Measurements from ENCODE around the gene HACD4.
A peak's percentile ranks its signal among the peaks of the same experiment; 100 is the strongest.

Gene HACD4

GRCh38 chr9:20989923-20990341 lies 41.5 kb downstream of the HACD4 start:
- TF ChIP-seq NFIC (IDR thresholded peaks at IDR 0.05) (0 out of 2 replicates have a peak, but pooled peaks have one; percentile 4), TAF1 (IDR thresholded peaks at IDR 0.05; ENCODE audit: low read depth) (no peak)

- TF ChIP-seq FOXM1 (IDR thresholded peaks at IDR 0.05; ENCODE audit: borderline replicate concordance, low read depth) = no peak
- TF ChIP-seq ZBTB7A (IDR thresholded peaks at IDR 0.05; ENCODE audit: low read depth) = no peak
- no peak for TF ChIP-seq NFIC (IDR thresholded peaks at IDR 0.05)
- no peak for TF ChIP-seq CEBPB (IDR thresholded peaks at IDR 0.05)
- no peak for TF ChIP-seq TCF12 (IDR thresholded peaks at IDR 0.05; ENCODE audit: low read depth)
- TF ChIP-seq MAX (IDR thresholded peaks at IDR 0.05) = no peak
- no peak for TF ChIP-seq YY1 (IDR thresholded peaks at IDR 0.05; ENCODE audit: low read depth)
These were observed 42.6 kb downstream of the HACD4 start for GRCh38 chr9:20988671-20989315.

DNA sequence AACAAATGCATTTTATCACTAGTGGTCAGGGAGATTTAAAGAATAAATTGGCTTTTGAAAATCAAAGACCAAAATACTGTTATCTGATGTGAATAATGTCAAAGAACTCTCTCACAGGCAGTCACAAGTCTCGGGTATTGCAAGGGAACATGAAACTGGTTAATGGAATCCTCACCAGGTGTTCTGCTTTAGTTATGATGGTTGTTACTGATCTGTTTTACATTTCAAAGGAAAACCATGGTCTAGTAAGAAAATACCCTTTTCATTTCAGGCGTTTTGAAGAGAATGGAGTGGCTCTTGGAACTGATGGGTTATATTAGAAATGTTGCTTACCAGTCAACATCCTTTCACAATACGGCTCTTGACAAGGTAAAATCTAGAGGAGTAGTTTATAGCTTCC lies 43.4 kb downstream of the HACD4 start:
- TF ChIP-seq TEAD4 (IDR thresholded peaks at IDR 0.05) = no peak
- TF ChIP-seq, protein P1, sequence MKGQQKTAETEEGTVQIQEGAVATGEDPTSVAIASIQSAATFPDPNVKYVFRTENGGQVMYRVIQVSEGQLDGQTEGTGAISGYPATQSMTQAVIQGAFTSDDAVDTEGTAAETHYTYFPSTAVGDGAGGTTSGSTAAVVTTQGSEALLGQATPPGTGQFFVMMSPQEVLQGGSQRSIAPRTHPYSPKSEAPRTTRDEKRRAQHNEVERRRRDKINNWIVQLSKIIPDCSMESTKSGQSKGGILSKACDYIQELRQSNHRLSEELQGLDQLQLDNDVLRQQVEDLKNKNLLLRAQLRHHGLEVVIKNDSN (IDR thresholded peaks at IDR 0.05) = no peak
- TF ChIP-seq CREB1 (IDR thresholded peaks at IDR 0.05; ENCODE audit: low read depth) = no peak
- TF ChIP-seq RAD21 (IDR thresholded peaks at IDR 0.05; ENCODE audit: low read depth) = no peak

GRCh38 chr9:20987521-20987920 lies 43.9 kb downstream of the HACD4 start:
- TF ChIP-seq ZBTB7A (IDR thresholded peaks at IDR 0.05; ENCODE audit: low read depth) (no peak), TAF1 (IDR thresholded peaks at IDR 0.05; ENCODE audit: low read depth) (no peak), TCF12 (IDR thresholded peaks at IDR 0.05; ENCODE audit: low read depth) (no peak), EP300 (IDR thresholded peaks at IDR 0.05; ENCODE audit: borderline replicate concordance) (no peak), CEBPB (IDR thresholded peaks at IDR 0.05) (no peak), NFIC (IDR thresholded peaks at IDR 0.05) (no peak), TEAD4 (IDR thresholded peaks at IDR 0.05) (no peak), EGR1 (IDR thresholded peaks at IDR 0.05) (no peak), MAX (IDR thresholded peaks at IDR 0.05) (no peak), CREB1 (IDR thresholded peaks at IDR 0.05; ENCODE audit: low read depth) (no peak), YY1 (IDR thresholded peaks at IDR 0.05; ENCODE audit: low read depth) (no peak), RAD21 (IDR thresholded peaks at IDR 0.05; ENCODE audit: low read depth) (no peak), FOXM1 (IDR thresholded peaks at IDR 0.05; ENCODE audit: borderline replicate concordance, low read depth) (no peak)
- TF ChIP-seq, protein P2, sequence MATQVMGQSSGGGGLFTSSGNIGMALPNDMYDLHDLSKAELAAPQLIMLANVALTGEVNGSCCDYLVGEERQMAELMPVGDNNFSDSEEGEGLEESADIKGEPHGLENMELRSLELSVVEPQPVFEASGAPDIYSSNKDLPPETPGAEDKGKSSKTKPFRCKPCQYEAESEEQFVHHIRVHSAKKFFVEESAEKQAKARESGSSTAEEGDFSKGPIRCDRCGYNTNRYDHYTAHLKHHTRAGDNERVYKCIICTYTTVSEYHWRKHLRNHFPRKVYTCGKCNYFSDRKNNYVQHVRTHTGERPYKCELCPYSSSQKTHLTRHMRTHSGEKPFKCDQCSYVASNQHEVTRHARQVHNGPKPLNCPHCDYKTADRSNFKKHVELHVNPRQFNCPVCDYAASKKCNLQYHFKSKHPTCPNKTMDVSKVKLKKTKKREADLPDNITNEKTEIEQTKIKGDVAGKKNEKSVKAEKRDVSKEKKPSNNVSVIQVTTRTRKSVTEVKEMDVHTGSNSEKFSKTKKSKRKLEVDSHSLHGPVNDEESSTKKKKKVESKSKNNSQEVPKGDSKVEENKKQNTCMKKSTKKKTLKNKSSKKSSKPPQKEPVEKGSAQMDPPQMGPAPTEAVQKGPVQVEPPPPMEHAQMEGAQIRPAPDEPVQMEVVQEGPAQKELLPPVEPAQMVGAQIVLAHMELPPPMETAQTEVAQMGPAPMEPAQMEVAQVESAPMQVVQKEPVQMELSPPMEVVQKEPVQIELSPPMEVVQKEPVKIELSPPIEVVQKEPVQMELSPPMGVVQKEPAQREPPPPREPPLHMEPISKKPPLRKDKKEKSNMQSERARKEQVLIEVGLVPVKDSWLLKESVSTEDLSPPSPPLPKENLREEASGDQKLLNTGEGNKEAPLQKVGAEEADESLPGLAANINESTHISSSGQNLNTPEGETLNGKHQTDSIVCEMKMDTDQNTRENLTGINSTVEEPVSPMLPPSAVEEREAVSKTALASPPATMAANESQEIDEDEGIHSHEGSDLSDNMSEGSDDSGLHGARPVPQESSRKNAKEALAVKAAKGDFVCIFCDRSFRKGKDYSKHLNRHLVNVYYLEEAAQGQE (IDR thresholded peaks at IDR 0.05; ENCODE audit: low read depth) = no peak
- TF ChIP-seq, protein P1 (IDR thresholded peaks at IDR 0.05) = no peak

GRCh38 chr9:20985851-20986600 lies 45.4 kb downstream of the HACD4 start:
- TF ChIP-seq TAF1 (IDR thresholded peaks at IDR 0.05; ENCODE audit: low read depth) (no peak), MAX (IDR thresholded peaks at IDR 0.05) (no peak), YY1 (IDR thresholded peaks at IDR 0.05; ENCODE audit: low read depth) (no peak), ZBTB7A (IDR thresholded peaks at IDR 0.05; ENCODE audit: low read depth) (no peak), RAD21 (IDR thresholded peaks at IDR 0.05; ENCODE audit: low read depth) (no peak), CREB1 (IDR thresholded peaks at IDR 0.05; ENCODE audit: low read depth) (no peak), CEBPB (IDR thresholded peaks at IDR 0.05) (no peak), EP300 (IDR thresholded peaks at IDR 0.05; ENCODE audit: borderline replicate concordance) (no peak), TCF12 (IDR thresholded peaks at IDR 0.05; ENCODE audit: low read depth) (no peak), EGR1 (IDR thresholded peaks at IDR 0.05) (no peak), TEAD4 (IDR thresholded peaks at IDR 0.05) (no peak)
- TF ChIP-seq, protein P2 (IDR thresholded peaks at IDR 0.05; ENCODE audit: low read depth) = no peak

- TF ChIP-seq, protein P1 (IDR thresholded peaks at IDR 0.05) = no peak
- TF ChIP-seq YY1 (IDR thresholded peaks at IDR 0.05; ENCODE audit: low read depth) = no peak
- TF ChIP-seq TCF12 (IDR thresholded peaks at IDR 0.05; ENCODE audit: low read depth) = no peak
- TF ChIP-seq ZBTB7A (IDR thresholded peaks at IDR 0.05; ENCODE audit: low read depth) = no peak
- no peak for TF ChIP-seq TEAD4 (IDR thresholded peaks at IDR 0.05)
- no peak for TF ChIP-seq CREB1 (IDR thresholded peaks at IDR 0.05; ENCODE audit: low read depth)
- TF ChIP-seq, protein P2 (IDR thresholded peaks at IDR 0.05; ENCODE audit: low read depth) = no peak
- TF ChIP-seq EGR1 (IDR thresholded peaks at IDR 0.05) = no peak
- TF ChIP-seq TAF1 (IDR thresholded peaks at IDR 0.05; ENCODE audit: low read depth) = no peak
- TF ChIP-seq MAX (IDR thresholded peaks at IDR 0.05) = no peak
- no peak for TF ChIP-seq EP300 (IDR thresholded peaks at IDR 0.05; ENCODE audit: borderline replicate concordance)
- TF ChIP-seq RAD21 (IDR thresholded peaks at IDR 0.05; ENCODE audit: low read depth) = no peak
- no peak for TF ChIP-seq CEBPB (IDR thresholded peaks at IDR 0.05)
- no peak for TF ChIP-seq FOXM1 (IDR thresholded peaks at IDR 0.05; ENCODE audit: borderline replicate concordance, low read depth)
- TF ChIP-seq NFIC (IDR thresholded peaks at IDR 0.05) = no peak
These were observed 46.9 kb downstream of the HACD4 start for GRCh38 chr9:20984506-20984905.
